Colonic mucosa (tissue), 4 donors: ENCODE results near the gene TMED10. TPM values are rescaled to one million over a fixed set of nuclear protein-coding genes. Genes with fewer than 3 reads are reported as not detected.

Experiments
- DNase-seq: peaks from one replicate; pipeline ENCODE4 v3.0.0-alpha.2; 2020
- H3K27ac ChIP-seq: fragments of 200-600 bp; one replicate; pipeline ENCODE4 v1.8.0; 2021
- H3K27me3 ChIP-seq: fragments of 200-600 bp; one replicate; pipeline ENCODE4 v1.8.0; 2021
- H3K36me3 ChIP-seq: fragments of 200-600 bp; one replicate; pipeline ENCODE4 v1.8.0; 2021
- H3K4me1 ChIP-seq: fragments of 200-600 bp; one replicate; pipeline ENCODE4 v1.8.0; 2021; ENCODE audit warnings: mild to moderate bottlenecking
- H3K4me3 ChIP-seq: fragments of 200-600 bp; one replicate; pipeline ENCODE4 v1.8.0; 2021
- H3K9ac ChIP-seq, 2 donors: one replicate each; pipeline ENCODE4 v1.7.0; 2013; ENCODE audit warnings: control low read depth in 2 of 2, low read depth in 2 of 2, low read length in 2 of 2
- H3K9me3 ChIP-seq: fragments of 200-600 bp; one replicate; pipeline ENCODE4 v1.8.0; 2021
- intact Hi-C: fragments of 100-400 bp; cut with DNase I; formaldehyde crosslinking; loops from one replicate; pipeline ENCODE4 v1.14.1; 2022
- total RNA-seq, 2 donors: library from RNA; stranded (reverse); fragmentation: NEBNext Ultra II Directional in 1 of 2; extraction: Animal tissue kit (Norgen Biotek cat#: 25700) in 1 of 2; gene quantifications; one replicate each; pipeline ENCODE4 v1.2.1, GENCODE V29; 2021
- TF ChIP-seq, protein P1 (sequence below): fragments of 200-600 bp; IDR thresholded peaks from one replicate; pipeline ENCODE4 v1.8.0; 2022; ENCODE audit warnings: antibody characterized with exemption, mild to moderate bottlenecking
- donor health status: healthy.
- donor health status: DM: no; HTN: no; CAD: no.
- donor health status: DM: no; HTN: no; CAD: no.

The TMED10 gene
- total RNA-seq, 2 donors from 2014 or later, result 387 to 432 TPM

DNA sequence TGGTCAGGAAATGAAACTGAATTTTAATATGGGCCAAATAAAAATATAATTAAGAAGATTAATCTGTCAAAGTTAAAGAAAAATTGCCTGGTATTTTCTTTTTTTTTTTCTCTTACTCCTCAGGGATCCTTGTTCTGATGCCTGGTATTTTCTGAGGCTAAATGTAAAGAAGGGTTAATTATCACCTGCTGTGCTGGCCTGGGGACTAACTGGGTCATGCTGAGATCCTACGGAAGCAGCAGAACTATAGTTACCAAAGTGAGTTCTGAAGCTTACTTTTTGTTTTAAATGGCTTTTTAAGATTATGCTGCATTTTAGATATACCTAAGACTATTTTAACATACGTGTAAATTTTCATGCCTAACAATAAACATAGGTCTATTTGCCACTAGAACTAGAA lies 83.7 kb downstream of the TMED10 start:
- Histone ChIP-seq H3K4me3 (no peak overlapping the region), H3K27ac (no peak overlapping the region), H3K9me3 (no peaks in the 10 kb centered on the region), H3K4me1 (no peaks in the 10 kb centered on the region), H3K36me3 (peaks cover 13% of the 10 kb centered on the region), H3K27me3 (no peaks in the 10 kb centered on the region), H3K9ac (no peak overlapping the region)
- no peak for DNase-seq
- TF ChIP-seq, protein P1, sequence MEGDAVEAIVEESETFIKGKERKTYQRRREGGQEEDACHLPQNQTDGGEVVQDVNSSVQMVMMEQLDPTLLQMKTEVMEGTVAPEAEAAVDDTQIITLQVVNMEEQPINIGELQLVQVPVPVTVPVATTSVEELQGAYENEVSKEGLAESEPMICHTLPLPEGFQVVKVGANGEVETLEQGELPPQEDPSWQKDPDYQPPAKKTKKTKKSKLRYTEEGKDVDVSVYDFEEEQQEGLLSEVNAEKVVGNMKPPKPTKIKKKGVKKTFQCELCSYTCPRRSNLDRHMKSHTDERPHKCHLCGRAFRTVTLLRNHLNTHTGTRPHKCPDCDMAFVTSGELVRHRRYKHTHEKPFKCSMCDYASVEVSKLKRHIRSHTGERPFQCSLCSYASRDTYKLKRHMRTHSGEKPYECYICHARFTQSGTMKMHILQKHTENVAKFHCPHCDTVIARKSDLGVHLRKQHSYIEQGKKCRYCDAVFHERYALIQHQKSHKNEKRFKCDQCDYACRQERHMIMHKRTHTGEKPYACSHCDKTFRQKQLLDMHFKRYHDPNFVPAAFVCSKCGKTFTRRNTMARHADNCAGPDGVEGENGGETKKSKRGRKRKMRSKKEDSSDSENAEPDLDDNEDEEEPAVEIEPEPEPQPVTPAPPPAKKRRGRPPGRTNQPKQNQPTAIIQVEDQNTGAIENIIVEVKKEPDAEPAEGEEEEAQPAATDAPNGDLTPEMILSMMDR, result no peak
- intact Hi-C loops, result no loop called here

DNA sequence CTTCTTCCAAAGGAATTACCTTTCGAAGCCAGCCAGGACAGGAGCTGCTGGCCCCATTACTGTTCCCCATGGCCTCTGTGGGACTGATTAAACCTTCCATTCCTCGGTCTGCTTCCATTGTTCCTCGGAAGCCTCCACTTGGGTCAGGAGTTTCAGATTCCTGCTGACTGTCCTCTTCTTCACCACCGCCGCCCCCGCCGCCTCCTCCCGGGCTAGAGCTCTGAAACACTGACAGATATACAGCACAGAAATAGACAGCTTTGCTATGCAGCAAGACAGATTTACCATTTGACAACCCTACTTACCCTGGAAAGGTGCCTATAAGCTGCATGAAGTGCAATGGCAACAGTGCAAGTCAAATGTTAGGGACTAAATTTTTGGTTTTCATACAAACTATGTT lies 85.2 kb downstream of the TMED10 start:
- peaks cover 20% of the 10 kb centered on the region for H3K36me3 ChIP-seq
- TF ChIP-seq, protein P1, result no peak
- H3K27me3 ChIP-seq, result no peaks in the 10 kb centered on the region
- no peak overlapping the region for H3K4me3 ChIP-seq
- no peak overlapping the region for H3K9ac ChIP-seq
- H3K9me3 ChIP-seq, result no peaks in the 10 kb centered on the region
- H3K27ac ChIP-seq, result no peak overlapping the region
- DNase-seq, result no peak
- intact Hi-C loops, result no loop called here
- H3K4me1 ChIP-seq, result no peaks in the 10 kb centered on the region

DNA sequence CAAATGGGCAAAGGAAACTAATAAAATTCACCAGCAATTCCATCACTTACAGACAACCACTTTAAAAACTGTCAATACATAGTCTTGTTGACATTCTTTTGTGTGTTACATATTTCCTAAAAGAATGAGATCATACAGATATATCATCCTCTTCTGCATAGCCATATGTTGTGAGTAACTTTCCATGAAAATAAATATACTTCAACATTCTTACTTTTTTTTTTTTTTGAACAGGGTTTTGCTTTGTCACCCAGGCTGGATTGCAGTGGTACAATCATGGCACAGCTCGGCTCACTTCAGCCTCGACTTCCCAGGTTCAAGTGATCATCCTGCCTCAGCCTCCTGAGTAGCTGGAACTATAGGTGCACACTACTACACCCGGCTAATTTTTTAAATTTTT lies 86.1 kb downstream of the TMED10 start:
- Histone ChIP-seq H3K4me1 (no peaks in the 10 kb centered on the region), H3K27me3 (no peaks in the 10 kb centered on the region), H3K9ac (no peak overlapping the region), H3K27ac (no peak overlapping the region), H3K9me3 (no peaks in the 10 kb centered on the region), H3K4me3 (no peak overlapping the region), H3K36me3 (peaks cover 20% of the 10 kb centered on the region)
- DNase-seq, result no peak
- TF ChIP-seq, protein P1, result no peak
- intact Hi-C loops, result no loop called here

DNA sequence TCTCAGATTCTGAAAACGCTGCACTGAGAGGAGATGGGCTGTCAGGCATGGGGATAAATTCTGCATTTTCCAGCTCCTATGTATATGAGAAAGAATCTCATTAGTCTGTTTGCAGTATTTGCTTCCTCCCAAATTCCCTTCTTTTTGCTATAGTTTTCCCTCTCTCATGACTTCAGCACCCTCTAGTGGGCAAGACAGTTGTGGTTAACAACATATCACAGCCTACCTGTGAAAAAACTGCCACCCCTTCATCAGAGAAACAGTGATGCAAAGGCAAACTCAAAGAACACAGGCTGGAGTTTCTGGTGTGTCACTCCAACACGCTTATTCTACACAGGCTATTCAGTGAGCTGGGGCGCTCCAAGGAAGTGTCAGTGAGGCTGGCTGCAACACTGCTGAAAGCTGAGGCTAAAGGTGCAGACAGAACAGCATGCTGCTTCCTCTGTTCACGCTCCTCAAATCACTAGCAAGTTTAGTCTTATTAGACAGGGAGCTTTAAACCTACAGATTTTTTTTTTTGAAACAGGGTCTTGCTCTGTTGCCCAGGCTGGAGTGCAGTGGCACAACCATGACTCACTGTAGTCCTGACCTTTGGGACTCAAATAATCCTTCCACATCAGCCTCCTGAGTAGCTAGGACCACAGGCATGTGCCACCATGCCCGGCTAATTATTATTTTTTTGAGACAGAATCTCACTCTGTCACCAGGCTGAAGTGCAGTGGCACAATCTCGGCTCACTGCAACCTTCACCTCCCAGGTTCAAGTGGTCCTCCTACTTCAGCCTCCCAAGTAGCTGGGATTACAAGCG lies 87.6 kb downstream of the TMED10 start:
- Histone ChIP-seq H3K27me3 (no peaks in the 10 kb centered on the region), H3K4me3 (no peak overlapping the region), H3K9me3 (no peaks in the 10 kb centered on the region), H3K27ac (no peak overlapping the region), H3K4me1 (no peaks in the 10 kb centered on the region), H3K36me3 (peaks cover 25% of the 10 kb centered on the region), H3K9ac (no peak overlapping the region)
- peak; percentile 72 for DNase-seq
- intact Hi-C loops, result loop anchor here (2.0 to 5.0 kb wide), 2 partner anchors 142 to 226 kb away; no protein-coding TSS in a partner anchor
- TF ChIP-seq, protein P1, result peak; percentile 61

DNA sequence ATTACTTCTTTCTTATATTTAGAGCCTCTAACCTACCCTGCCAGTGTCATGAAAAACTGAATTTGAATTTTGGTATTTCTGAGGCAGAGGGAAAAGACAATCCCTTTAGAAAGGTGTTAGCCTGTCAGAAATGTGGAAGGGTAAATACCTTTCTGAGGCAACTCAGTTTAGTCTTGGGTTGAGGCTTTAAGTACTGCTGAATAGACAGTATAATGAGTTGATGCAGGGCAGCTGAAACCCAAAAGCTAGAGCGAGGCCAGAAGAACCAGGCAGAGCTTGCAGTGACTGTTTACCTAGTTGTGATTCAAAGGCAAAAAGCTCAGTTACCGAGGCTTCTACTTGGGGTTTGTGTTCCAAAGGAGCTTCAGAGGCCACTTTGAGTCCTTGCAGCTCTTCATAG lies 88.3 kb downstream of the TMED10 start:
- Histone ChIP-seq H3K9ac (no peak overlapping the region), H3K4me3 (no peak overlapping the region), H3K36me3 (peaks cover 19% of the 10 kb centered on the region), H3K27ac (no peak overlapping the region), H3K27me3 (no peaks in the 10 kb centered on the region), H3K9me3 (no peaks in the 10 kb centered on the region), H3K4me1 (no peaks in the 10 kb centered on the region)
- intact Hi-C loops, result loop anchor here (2.0 to 5.0 kb wide), 2 partner anchors 141 to 226 kb away; no protein-coding TSS in a partner anchor
- TF ChIP-seq, protein P1, result no peak
- no peak for DNase-seq
